Tibial nerve (tissue), 4 donors: Measurements from ENCODE around the gene QSOX1. TPM values are rescaled to one million over a fixed set of nuclear protein-coding genes. Genes with fewer than 3 reads are reported as not detected.

Experiments
- DNase-seq, 2 donors: peaks; one replicate each; pipeline ENCODE4 v3.0.0-alpha.2; 2019; ENCODE audit warnings: low spot score in 2 of 2
- H3K27ac ChIP-seq, 4 donors: fragments of 200-600 bp; sonication (generic) in 3 of 4; one replicate each; pipeline ENCODE4 v1.5.1; 2017 to 2019; ENCODE audit warnings: mild to moderate bottlenecking in 1 of 4
- H3K27me3 ChIP-seq, 2 donors: fragments of 200-600 bp; sonication (generic) in 1 of 2; one replicate each; pipeline versions ENCODE4 v1.5.1 to v1.6.0; 2017 to 2019
- H3K36me3 ChIP-seq, 3 donors: fragments of 200-600 bp; sonication (generic); one replicate each; pipeline ENCODE4 v1.5.1; 2018 to 2019
- H3K4me1 ChIP-seq, 4 donors: fragments of 200-600 bp; sonication (generic) in 3 of 4; one replicate each; pipeline ENCODE4 v1.5.1; 2017 to 2019
- H3K4me3 ChIP-seq, 4 donors: fragments of 200-600 bp; sonication (generic) in 3 of 4; one replicate each; pipeline ENCODE4 v1.5.1; 2017 to 2019; ENCODE audit warnings: mild to moderate bottlenecking in 1 of 4, moderate library complexity in 1 of 4
- H3K9me3 ChIP-seq, 4 donors: fragments of 200-600 bp; sonication (generic) in 3 of 4; one replicate each; pipeline ENCODE4 v1.5.1; 2017 to 2019
- CTCF ChIP-seq, 5 experiments: fragments of 200-600 bp in 3 of 5; fragments of 450-650 bp in 2 of 5; sonication (generic) in 3 of 5; IDR thresholded peaks; one replicate each; pipeline ENCODE4 v1.5.1; 2016 to 2019; ENCODE audit warnings: antibody characterized with exemption in 5 of 5, mild to moderate bottlenecking in 3 of 5, moderate library complexity in 2 of 5
- EP300 ChIP-seq, 2 donors: sonication (generic); formaldehyde crosslinking; IDR thresholded peaks; one replicate each; pipeline ENCODE4 v1.6.1; 2017; ENCODE audit warnings: antibody characterized with exemption in 2 of 2, mild to moderate bottlenecking in 1 of 2
- POLR2A ChIP-seq, 2 donors: fragments of 450-650 bp; IDR thresholded peaks; one replicate each; pipeline ENCODE4 v1.6.1; 2017; ENCODE audit warnings: antibody characterized with exemption in 2 of 2, mild to moderate bottlenecking in 2 of 2, moderate library complexity in 2 of 2
- WGBS, 2 donors: methylation state at CpG; one replicate each; pipeline ENCODE4 v1.1.5; 2018; 5-methylcytosine and 5-hydroxymethylcytosine counted together
- total RNA-seq, 4 donors: library from RNA; depleted of rRNA; stranded (reverse); fragments of >200 nt; gene quantifications; one replicate each; pipeline ENCODE4 v1.1.0, GENCODE V29; 2016

Gene QSOX1
- total RNA-seq, 4 donors from 2014 or later = 41.0 to 55.5 (median 50.7) TPM

- Histone ChIP-seq H3K36me3 (no peaks in the 10 kb centered on the region), H3K27me3 (no peaks in the 10 kb centered on the region), H3K4me1 (peaks cover 0 to 24% (median 5%) of the 10 kb centered on the region in 4 donors), H3K27ac (peak overlapping the region in 1 of 4 donors; percentile 38), H3K9me3 (no peaks in the 10 kb centered on the region), H3K4me3 (no peak overlapping the region)
- 43 to 48% methylated on average over 1 of the region's 1 CpG for WGBS, 2 donors
- no peak for DNase-seq
- TF ChIP-seq EP300 (IDR thresholded peaks at IDR 0.05) = no peak
- no peak for TF ChIP-seq POLR2A (IDR thresholded peaks at IDR 0.05)
- no peak for TF ChIP-seq CTCF (IDR thresholded peaks at IDR 0.05)
Observed at GRCh38 chr1:180150982-180151381, 3.7 kb upstream of the QSOX1 start.

GRCh38 chr1:180151508-180151907, 3.2 kb upstream of the QSOX1 start:
- H3K9me3 ChIP-seq = no peaks in the 10 kb centered on the region

GRCh38 chr1:180152588-180152987, 2.1 kb upstream of the QSOX1 start:
- no peak overlapping the region for H3K4me3 ChIP-seq
- no peaks in the 10 kb centered on the region for H3K9me3 ChIP-seq
- no peaks in the 10 kb centered on the region for H3K27me3 ChIP-seq
- 90 to 91% methylated on average over 6 of the region's 6 CpGs for WGBS, 2 donors
- peaks cover 0 to 39% (median 5%) of the 10 kb centered on the region in 4 donors for H3K4me1 ChIP-seq
- H3K27ac ChIP-seq = no peak overlapping the region
- DNase-seq = no peak
- TF ChIP-seq CTCF (IDR thresholded peaks at IDR 0.05) (no peak), POLR2A (IDR thresholded peaks at IDR 0.05) (no peak), EP300 (IDR thresholded peaks at IDR 0.05) (no peak)
- H3K36me3 ChIP-seq = no peaks in the 10 kb centered on the region

More at GRCh38 chr1:180151508-180151907, 3.2 kb upstream of the QSOX1 start:
- DNase-seq = no peak
- peak overlapping the region in 1 of 4 donors; percentile 38 for H3K27ac ChIP-seq
- peaks cover 0 to 29% (median 5%) of the 10 kb centered on the region in 4 donors for H3K4me1 ChIP-seq
- no peak overlapping the region for H3K4me3 ChIP-seq
- WGBS, 2 donors = 45 to 57% methylated on average over 3 of the region's 3 CpGs
- no peaks in the 10 kb centered on the region for H3K27me3 ChIP-seq
- H3K36me3 ChIP-seq = no peaks in the 10 kb centered on the region
- TF ChIP-seq CTCF (IDR thresholded peaks at IDR 0.05) (no peak), POLR2A (IDR thresholded peaks at IDR 0.05) (no peak), EP300 (IDR thresholded peaks at IDR 0.05) (no peak)

- H3K4me1 ChIP-seq = peaks cover 0 to 39% (median 5%) of the 10 kb centered on the region in 4 donors
- H3K27ac ChIP-seq = no peak overlapping the region
- DNase-seq = no peak
- WGBS, 2 donors = 91 to 96% methylated on average over 5 of the region's 5 CpGs
- H3K4me3 ChIP-seq = no peak overlapping the region
- H3K9me3 ChIP-seq = no peaks in the 10 kb centered on the region
- no peaks in the 10 kb centered on the region for H3K36me3 ChIP-seq
- no peak for TF ChIP-seq POLR2A (IDR thresholded peaks at IDR 0.05)
- TF ChIP-seq CTCF (IDR thresholded peaks at IDR 0.05) = no peak
- TF ChIP-seq EP300 (IDR thresholded peaks at IDR 0.05) = no peak
- no peaks in the 10 kb centered on the region for H3K27me3 ChIP-seq
Observed at GRCh38 chr1:180153032-180153431, 1.6 kb upstream of the QSOX1 start.

- Histone ChIP-seq H3K27me3 (no peaks in the 10 kb centered on the region), H3K36me3 (no peaks in the 10 kb centered on the region)
Observed at GRCh38 chr1:180154003-180154324, 705 bp upstream of the QSOX1 start.

More at GRCh38 chr1:180154003-180154324, 705 bp upstream of the QSOX1 start:
- 7 to 18% methylated on average over 7 of the region's 7 CpGs for WGBS, 2 donors
- Histone ChIP-seq H3K4me1 (peaks cover 0 to 39% (median 5%) of the 10 kb centered on the region in 4 donors), H3K4me3 (peak overlapping the region; percentile 78 to 97 (median 90)), H3K9me3 (no peaks in the 10 kb centered on the region), H3K27ac (peak overlapping the region; percentile 83 to 93 (median 88))
- DNase-seq = no peak
- TF ChIP-seq CTCF (IDR thresholded peaks at IDR 0.05) = no peak
- TF ChIP-seq POLR2A (IDR thresholded peaks at IDR 0.05) = no peak
- no peak for TF ChIP-seq EP300 (IDR thresholded peaks at IDR 0.05)
